GM21447 (cell line): ENCODE data around the gene YY1.
"Not testable (repeated sequence)": the region's sequence is repeated elsewhere in the genome, so short reads cannot be mapped to it uniquely, and the experiment has no call there.

ENCODE experiments used
- ATAC-seq: cut with Tn5 transposase; IDR thresholded peaks from one replicate; pipeline ENCODE4 v1.9.1; 2021; ENCODE audit not compliant: unreplicated experiment

Gene YY1

DNA sequence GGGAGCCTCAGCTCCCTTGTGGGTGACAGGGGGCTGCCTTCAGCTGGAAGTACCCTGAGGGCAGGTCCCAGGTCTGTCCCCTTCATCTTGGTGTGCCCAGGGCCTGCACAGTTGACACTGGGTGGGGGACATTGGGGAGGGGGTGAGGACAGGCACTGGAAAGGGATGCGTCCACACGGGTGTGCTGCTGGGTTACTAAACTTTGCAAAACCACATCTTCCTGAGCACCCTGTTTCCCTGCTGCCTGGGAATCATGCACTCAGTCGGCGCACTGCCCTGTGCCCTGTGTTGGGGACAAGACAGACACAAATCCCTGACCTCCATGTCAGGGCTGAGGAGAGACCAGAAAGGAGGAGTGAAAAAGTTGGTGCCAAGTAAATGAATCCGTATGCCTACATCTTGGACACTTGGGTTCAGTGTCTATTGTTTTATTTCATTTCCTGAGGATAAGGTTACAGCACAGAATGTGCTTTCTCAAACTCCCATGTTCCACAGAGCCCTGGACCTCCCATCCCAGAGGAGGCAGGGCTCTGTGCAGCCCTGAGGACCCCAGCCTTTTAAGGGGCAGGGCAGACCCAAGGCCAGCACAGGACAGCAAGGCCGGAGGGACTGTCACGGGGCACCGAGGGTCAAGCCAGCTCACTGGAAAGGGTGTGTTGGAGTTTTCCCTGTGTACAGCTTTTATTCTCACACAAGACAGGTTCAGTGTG lies 70.2 kb downstream of the YY1 start:
- no peak for ATAC-seq

DNA sequence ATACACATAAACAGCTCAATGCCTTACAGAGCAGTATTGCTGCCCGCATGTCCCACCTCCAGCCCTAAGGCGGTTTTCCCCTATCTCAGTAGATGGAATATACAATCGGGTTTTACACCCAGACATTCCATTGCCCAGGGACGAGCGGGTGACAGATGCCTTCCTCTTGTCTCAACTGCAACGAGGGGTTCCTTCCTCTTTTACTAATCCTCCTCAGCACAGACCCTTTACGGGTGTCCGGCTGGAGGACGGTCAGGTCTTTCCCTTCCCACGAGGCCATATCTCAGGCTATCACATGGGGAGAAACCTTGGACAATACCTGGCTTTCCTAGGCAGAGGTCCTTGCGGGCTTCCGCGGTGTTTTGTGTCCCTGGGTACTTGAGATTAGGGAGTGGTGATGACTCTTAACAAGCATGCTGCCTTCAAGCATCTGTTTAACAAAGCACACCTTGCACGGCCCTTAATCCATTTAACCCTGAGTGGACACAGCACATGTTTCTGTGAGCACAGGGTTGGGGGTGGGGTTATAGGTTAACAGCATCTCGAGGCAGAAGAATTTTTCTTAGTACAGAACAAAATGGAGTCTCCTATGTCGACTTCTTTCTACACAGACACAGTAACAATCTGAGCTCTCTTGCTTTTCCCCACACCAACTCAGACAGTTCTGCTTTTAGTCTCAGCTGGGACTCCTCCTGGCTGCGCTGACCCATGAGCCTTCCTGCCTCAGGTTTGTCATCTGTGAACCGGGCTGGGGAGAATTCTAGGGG lies 73.3 kb downstream of the YY1 start:
- ATAC-seq = not testable (repeated sequence)

DNA sequence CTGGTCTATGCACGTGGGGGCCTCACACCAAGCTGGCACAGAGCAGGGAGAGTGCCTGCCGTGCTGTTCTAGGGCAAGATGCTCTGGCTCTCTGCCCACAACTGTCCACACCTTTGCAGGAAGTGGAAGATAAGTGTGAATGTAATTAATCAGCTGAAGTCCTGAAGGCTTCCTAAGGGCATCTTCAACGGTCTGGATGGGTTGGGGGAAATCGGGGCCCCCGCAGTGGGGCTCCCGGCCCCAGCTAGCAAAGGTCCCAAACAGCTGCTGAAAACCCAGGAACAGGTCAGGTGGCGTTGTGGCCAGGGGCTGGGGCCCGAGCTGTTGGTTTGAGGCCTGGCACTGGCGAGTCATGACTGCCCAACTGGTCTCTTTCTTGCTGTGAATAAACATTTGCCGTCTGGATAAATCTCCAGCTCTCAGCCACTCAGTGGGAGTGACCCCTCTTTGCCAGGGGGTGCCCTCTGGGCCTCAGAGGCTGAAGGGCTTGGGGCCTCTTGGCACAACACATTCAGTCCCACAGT lies 74.0 kb downstream of the YY1 start:
- ATAC-seq = no peak

DNA sequence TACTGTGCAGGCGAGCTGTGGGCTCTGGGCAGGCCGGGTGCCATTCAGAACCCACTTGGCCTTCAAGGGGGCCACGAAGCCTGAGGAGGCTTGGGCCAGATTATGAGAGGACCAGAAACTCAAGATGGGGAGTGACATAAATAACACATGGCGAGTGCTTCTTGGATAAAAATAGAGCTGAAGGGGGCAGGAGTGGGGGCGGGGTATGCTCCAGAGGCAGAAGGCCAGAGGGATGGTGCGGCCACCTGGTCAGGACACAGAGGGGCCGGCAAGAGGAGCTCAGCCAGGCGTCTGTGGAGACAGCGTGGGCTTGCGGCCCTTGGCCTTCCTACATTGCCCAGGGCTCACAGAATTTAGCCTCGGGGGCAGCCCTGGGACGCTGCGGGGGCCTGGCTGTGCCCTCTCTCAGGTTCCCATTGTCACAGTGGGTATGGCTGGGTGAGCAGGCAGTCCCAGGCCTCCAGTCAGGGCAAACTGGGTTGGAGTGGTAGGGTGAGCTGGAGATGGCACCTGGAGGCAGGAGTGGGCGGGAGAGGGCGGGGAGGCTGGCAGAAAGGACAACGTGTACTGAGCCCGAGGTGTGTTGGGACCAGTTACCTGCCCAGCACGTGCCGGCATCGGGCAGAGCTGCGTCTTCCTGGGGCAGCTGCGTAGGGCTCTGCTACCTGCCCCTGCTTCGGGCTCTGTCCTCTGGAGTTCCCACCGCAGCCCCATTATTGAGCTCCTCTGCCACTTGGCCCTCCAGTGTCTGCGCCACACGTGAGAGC lies 74.7 kb downstream of the YY1 start:
- ATAC-seq = no peak

DNA sequence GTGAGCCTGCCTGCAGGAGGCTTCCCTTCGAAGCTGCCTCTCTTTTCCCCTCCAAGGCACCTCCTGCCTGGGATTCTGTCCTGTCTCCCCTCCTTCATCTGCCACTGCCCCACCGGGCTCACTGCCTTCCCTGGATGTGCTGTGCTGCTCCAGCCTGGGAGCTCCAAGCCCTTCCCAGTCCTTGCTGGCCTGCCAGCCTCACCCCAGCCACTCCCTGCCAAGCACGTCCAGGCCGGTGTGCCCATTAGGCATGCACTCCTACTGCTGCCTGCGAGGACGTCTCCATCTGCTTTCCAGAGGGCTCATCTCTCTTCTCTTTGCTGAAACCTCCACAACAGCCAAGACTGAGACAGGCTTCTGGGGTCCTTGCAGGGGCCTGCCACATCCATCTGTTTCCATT lies 75.8 kb downstream of the YY1 start:
- ATAC-seq = no peak

DNA sequence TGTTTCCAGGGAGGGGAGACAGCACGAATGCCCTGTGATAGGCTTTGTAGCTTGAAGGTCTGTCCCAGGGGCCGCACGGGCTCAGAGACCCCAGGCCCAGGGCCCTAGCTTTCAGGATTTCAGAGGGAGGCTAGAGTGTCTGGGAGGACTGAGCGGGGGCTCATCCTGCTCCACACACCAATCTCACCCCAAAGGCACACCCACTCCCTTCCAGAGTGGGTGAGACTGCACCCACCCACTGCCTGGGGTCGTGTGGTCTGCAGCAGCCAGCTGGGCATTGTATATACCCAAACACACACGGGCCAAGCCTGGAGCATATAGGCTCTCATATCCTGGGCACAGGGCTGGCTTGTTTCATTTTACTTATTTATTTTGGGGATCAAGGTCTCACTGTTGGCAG lies 78.4 kb downstream of the YY1 start:
- no peak for ATAC-seq

DNA sequence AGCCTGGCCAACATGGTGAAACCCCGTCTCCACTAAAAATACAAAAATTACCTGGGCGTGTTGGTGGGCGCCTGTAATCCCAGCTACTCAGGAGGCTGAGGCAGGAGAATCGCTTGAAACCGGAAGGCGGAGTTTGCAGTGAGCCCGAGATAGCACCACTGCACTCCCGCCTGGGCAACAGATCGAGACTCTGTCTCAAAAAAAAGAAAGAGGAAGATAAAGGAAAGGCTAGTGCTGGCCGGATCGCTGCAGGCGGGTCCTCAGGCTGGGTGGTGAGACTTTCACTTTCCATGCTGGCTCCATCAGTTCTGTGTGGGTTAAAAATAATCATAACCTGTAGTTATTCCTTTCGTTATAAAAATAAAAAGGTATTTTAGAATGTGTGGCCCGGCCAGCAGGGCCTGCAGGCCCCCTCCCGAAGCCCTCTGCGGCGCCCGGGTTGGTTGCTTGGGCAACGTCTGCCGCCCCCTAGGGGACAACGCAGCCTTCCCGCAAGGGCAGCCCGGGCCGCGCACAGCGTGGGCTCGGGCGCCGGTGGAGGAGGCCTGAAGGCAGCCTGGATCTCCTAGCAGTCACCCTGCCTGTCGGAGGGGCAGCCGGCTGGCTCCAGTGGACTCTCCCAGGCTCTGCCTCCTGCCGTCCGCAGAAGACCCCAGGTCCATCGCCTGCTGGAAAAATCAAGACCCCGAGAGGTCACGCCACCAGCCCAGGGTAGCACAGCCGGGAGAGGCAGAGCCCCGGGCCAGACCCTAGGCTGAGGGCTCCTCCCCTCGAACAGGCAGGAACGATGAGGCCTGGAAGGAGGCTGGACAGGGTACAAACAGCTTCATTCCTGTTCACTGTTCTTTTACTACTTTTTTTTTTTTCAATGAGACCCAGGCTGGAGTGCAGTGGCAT lies 79.2 kb downstream of the YY1 start:
- peak; percentile 82 for ATAC-seq

DNA sequence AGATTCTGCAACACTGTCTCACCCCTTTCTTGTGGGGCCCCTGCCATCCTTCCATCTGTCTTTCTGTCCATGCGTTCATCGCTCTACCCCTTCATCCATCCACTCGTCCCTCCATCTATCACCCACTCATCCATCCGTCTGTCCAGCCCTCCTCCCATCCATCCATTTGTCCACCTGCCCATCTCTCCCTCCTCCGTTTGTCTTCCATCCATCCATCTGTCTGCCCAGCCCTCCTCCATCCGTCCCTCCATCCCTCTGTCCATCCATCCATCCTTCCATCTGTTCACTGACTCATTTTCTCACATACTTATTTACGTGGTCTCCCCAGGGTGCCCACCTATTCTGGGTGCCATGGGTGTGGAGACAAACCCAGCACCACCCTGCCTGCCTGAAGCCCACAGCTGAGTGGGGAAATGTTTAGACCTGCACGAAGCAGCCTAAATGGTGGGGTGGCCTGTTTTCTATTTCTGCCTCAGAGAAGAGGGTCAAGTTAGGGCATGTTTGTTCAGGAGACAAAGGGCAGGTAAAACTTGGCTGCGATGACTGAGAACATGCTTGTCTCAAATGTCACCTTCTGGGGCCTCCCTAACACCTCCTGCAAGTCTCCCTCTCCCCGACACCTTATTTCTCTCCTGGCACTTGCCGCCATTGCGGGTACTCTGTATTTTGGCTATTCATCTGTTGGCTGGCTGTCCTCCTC lies 81.4 kb downstream of the YY1 start:
- ATAC-seq = no peak

DNA sequence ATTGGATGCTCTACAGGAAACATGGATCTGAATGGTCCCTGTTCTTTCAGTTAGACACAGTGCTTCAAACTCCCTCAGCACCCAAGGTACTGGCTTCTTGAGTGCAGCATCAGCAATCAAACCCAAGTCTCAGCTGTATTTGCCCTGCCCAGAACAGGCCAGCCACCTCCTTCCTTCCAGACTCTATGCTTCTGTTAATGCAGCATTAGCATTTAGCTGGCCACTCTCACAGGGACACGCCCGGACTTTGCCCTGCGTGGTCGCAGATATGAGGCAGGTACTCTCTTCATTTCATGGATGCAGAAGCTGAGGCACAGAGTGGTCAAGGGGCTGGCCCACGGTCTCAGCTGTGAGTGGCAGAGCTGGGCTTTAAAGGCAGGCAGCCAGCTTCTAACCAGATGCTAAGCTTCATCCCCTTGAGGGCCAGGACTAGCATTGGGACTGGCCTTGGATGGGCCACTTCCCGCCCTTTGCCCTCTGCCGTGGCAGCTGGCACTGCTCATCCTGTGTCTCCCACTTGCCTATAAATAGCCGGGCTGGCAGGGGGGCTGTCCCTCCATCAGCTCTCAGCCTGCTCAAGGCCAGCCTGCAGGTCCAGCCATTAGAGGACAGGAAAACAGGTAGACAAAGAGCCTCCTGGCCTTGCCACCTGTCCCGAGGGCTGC lies 82.7 kb downstream of the YY1 start:
- no peak for ATAC-seq

DNA sequence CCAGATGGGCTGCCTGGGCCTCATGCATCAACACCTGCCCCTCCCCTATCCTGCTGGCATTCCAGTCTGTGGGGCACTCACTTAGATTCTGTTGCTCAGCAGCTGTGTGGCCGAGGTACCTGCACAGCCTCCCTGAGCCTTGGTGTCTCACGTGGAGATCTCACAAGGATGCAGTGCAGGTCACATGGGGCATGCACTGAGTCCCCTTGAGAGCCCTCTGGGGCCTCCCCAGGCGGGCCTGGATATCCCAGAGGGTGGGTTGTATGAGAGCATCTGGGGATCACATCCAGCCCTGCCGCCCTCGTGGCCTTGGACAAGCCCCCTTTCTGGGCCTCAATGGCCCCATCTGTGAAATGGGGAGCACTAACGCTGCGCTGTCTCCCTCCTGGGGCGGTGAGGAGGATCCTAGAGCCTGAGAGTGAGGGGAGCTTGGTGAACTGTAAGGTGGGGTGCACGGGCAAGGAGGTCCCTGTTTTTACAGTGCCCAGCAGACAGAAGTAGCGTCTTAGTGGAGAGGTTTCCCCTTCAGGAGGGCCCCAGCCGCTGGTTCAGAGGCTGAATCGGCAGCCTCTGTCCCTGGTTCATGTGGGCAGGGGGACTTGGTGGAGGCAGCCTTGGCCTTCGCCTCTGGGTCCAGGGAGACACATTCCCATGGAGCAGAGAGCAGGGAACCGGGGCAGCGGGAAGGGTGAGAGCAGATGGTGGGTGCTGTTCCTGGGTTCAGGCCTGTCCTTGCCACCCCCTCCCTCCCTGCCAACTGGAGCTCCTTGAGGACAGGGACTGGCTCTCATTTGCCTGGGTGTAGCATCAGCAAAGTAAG lies 83.4 kb downstream of the YY1 start:
- no peak for ATAC-seq

DNA sequence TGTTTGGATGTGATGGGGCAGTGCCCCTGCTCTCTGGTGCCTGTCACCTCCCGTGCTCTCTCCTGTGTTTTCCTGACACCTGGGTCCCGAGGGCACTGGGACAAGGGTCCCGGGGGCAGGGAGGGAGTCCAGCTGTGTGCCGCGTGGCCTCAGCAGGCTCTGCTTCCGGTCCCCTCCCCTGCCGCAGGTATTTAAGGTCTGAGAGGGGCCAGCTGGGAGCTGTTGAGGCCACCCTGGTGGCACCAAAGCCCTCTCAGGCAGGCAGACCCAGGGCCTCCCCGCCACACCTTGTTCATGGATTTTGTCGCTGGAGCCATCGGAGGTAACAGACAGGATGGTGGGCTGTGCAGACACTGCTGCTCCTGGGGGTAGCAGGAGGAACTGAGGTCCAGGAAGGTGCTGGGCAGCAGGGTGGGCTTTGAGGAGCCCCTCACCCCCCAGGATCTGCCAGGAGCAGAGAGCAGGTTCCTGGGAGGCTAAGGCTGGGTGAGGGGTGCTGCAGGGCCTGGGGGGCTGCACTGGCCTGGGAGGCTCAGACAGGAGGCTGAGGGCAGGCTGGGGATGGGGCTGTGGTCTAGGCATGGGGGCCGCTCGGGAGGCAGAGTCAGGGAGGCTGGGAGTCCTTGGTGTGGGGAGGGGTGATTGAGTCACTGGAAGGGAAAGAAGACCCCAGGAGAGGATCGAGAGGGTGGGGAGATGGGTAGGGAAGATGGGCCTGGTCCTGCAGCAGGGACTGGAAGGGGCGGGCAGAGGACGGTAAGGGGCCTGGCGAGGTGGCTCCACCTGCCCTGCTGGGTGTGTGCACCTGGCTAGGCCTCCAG lies 84.4 kb downstream of the YY1 start, which contains the start of gene SLC25A47:
Gene SLC25A47 (plus strand): TSS at position 219 of the 821 bp plus-strand sequence. CDS start 76 bp downstream, at position 295.
- no peak for ATAC-seq

DNA sequence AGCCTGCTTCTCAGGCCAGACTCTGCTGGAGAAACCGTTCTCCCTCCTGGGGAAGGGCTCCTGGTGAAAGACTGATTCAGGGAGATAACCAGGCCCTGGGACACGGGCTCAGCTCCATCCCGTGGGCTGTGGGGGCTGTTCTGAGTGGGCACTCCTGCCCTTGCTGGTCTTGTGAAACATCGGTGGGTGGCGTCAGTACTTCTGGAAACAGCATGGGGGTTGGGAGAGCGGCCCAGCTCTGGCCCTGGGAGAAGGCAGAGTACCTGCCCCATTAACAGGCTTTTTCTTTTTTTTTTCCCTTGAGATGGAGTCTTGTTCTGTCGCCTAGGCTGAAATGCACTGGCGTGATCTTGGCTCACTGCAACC lies 85.0 kb downstream of the YY1 start:
- no peak for ATAC-seq

DNA sequence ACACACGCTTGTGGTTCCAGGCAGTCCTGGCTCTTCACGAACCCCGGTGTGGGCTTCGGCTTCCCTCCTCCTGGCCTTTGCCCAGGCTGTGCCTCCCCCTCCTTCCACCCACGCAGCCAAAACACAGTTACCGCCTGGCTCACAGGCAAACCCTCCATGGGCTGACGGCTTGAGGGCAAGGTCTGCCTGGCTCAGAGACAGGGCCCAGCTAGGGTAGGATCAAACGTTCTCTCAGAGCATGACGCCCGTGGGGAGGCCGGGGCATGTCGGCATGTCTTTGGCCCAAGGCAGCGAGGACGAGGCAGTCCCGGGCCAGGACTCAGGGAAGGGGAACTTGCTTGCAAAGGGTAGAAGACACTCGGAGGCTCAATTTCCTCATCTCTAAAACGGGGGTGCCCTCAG lies 86.3 kb downstream of the YY1 start:
- ATAC-seq = no peak

DNA sequence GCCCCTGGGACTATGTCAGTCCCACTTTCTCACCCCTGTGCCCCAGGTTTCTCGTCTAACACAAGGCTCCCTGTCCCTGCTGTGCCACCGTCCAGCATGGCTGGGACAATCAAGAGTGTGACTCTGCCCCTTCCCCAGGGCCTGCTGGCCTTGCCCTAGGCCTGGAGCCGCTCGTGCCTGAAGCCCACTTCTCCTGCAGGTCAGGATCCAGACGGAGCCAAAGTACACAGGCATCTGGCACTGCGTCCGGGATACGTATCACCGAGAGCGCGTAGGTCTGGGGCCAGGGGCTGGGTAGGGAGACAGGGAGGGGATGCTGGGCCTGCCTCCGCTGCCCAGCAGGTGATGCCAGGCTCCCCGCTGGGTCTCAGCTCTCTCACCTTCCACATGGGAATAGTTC lies 87.0 kb downstream of the YY1 start:
- ATAC-seq = no peak

DNA sequence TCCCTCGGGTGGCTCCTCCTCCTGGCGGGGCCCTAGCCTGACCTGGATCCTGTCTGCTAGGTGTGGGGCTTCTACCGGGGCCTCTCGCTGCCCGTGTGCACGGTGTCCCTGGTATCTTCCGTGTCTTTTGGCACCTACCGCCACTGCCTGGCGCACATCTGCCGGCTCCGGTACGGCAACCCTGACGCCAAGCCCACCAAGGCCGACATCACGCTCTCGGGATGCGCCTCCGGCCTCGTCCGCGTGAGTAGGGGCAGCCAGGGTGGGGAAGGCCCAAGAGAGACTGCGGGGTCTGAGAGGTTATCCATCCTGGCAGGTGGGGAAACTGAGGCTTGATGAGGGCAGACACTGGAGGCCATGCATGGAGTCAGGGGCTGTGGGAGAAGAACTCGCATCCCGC lies 88.2 kb downstream of the YY1 start:
- no peak for ATAC-seq

DNA sequence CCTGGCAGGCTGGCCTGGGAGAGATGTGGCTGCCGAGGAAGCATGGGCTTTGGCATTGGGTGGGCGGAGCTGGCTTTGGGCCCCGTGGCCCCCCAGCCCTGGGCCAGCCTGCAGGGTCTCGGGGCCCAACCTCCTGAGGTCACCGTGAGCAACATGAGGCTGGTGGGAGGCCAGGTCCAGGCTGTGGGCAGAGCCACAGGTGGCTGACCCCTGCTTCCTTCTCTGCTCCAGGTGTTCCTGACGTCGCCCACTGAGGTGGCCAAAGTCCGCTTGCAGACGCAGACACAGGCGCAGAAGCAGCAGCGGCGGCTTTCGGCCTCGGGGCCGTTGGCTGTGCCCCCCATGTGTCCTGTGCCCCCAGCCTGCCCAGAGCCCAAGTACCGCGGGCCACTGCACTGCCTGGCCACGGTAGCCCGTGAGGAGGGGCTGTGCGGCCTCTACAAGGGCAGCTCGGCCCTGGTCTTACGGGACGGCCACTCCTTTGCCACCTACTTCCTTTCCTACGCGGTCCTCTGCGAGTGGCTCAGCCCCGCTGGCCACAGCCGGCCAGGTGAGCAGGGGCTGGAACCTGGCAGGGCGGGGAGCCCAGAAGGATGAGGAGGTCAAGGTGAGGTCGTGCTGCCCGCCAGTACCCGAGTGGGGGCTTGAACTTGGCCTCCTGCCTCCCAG lies 89.7 kb downstream of the YY1 start:
- no peak for ATAC-seq
